TTC549 (cell line): ENCODE results near the gene NOSTRIN.
"Not testable (repeated sequence)": the region's sequence is repeated elsewhere in the genome, so short reads cannot be mapped to it uniquely, and the experiment has no call there.

Experiments used
- FAIRE-seq: peaks from 2 replicates; lab custom pipeline; 2012; peaks lifted over from hg19 to GRCh38; lab: Jason Lieb, UNC

The NOSTRIN gene

GRCh38 chr2:168790226-168790902, 12.1 kb upstream of the NOSTRIN start:
- no peak for FAIRE-seq

DNA sequence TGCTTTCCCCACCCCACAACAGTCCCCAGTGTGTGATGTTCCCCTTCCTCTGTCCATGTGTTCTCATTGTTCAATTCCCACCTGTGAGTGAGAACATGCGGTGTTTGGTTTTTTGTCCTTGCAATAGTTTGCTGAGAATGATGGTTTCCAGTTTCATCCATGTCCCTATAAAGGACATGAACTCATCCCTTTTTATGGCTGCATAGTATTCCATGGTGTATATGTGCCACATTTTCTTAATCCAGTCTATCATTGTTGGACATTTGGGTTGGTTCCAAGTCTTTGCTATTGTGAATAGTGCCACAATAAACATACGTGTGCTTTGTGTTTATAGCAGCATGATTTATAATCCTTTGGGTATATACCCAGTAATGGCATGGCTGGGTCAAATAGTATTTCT, 11.3 kb upstream of the NOSTRIN start:
- not testable (repeated sequence) for FAIRE-seq

DNA sequence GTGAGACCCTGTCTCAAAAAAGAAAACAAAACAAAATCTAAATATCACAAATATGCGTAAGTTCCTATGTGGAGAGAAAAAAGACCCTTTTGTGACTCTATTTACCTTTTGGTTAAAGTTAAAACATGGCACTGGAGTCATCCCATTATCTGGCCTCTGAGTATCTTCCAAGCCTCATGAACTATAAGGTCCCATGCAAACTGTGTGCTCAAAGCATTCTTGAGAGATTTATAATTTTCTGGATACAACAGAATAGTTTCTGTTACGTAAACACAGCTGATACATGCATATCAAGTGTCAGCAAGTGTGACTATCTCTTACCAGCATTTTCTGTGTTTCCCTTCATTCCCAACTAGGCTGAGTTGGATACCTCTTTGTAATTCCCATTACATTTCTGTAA, 8.8 kb upstream of the NOSTRIN start:
- no peak for FAIRE-seq

- FAIRE-seq, result no peak
Observed at GRCh38 chr2:168794968-168795367, 7.5 kb upstream of the NOSTRIN start.

GRCh38 chr2:168796090-168796577, 6.3 kb upstream of the NOSTRIN start:
- FAIRE-seq, result no peak

DNA sequence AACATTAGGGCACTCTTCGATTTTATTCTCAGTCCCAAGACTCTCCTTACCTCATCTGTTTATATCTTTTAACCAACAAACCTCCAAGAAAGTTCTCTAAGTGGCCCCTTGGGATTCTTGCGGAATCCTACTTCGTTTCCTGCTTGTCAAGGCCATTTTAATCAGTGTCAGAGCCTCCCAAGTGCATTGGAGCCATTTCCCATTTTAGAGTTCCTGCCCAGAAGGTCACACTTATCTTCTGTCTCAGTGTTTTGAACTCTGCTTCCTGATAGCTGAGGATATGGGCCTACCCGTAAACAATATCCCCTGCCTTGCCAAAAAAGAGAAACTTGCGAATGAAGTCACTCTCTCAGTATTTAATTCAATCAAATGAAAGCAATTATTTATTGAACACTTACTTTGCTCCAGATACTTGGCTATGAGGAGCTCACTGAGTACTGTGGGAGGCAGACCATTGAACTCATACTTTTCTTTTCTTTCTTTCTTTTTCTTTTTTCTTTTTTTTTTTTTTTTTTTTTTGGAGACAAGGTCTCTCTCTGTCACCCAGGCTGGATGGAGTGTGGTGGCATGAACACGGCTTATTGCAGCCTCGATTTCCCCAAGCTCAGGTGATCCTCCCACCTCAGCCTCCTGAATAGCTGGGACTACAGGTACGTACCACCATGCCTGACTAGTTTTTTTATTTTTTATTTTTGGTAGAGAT, 5.7 kb upstream of the NOSTRIN start:
- FAIRE-seq, result no peak

- FAIRE-seq, result no peak
Observed at GRCh38 chr2:168797286-168797655, 5.2 kb upstream of the NOSTRIN start.

- FAIRE-seq, result no peak
Observed at GRCh38 chr2:168798076-168798887, 4.2 kb upstream of the NOSTRIN start.

GRCh38 chr2:168798888-168799410, 3.5 kb upstream of the NOSTRIN start:
- FAIRE-seq, result no peak

- FAIRE-seq, result no peak
Observed at GRCh38 chr2:168801471-168801870, 966 bp upstream of the NOSTRIN start.

GRCh38 chr2:168802859-168803725, 655 bp downstream of the NOSTRIN start:
- no peak for FAIRE-seq

- no peak for FAIRE-seq
Observed at GRCh38 chr2:168804214-168804613, 1.8 kb downstream of the NOSTRIN start.

GRCh38 chr2:168805615-168806014, 3.2 kb downstream of the NOSTRIN start:
- no peak for FAIRE-seq

- peak; percentile 41 for FAIRE-seq
Observed at GRCh38 chr2:168809537-168809936, 7.1 kb downstream of the NOSTRIN start.

DNA sequence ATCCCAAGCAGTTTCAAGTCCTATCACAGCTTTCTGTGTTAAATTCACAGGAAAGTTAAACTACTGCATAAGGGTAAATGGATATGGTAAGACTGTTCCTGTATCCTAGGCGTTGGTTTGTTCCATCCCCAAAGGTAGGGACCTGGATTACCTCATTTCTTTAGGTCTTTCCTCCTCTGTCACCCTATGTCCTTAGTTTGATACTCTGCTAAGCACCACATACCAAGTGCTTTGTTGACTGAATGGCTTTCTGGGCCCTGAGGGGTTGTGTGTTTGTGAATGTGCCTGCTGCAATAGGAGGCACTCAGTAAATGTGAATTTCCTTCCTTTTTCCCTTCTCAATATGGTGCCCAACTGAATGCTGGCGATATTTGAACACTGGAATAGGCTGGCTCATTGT, 7.8 kb downstream of the NOSTRIN start:
- FAIRE-seq, result no peak

GRCh38 chr2:168811696-168812095, 9.3 kb downstream of the NOSTRIN start:
- FAIRE-seq, result no peak

DNA sequence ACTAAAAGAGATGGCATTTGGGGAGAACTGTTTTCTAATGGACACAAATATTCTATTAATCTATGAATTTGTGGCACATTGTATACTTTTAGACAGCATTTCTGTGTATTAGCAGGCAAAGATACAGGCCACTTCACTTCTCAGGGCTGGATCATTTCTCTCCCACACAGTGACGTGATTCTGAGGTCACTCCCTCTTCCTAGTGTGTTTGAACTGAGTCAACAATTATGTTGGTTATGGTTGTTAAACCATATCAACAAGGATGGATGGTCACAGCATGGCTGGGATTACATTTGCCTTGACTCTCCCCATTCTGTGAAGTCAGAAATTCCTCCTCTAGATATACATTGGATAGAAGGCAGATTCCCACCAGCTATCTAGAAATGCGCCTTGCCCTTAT, 11.6 kb downstream of the NOSTRIN start:
- no peak for FAIRE-seq

DNA sequence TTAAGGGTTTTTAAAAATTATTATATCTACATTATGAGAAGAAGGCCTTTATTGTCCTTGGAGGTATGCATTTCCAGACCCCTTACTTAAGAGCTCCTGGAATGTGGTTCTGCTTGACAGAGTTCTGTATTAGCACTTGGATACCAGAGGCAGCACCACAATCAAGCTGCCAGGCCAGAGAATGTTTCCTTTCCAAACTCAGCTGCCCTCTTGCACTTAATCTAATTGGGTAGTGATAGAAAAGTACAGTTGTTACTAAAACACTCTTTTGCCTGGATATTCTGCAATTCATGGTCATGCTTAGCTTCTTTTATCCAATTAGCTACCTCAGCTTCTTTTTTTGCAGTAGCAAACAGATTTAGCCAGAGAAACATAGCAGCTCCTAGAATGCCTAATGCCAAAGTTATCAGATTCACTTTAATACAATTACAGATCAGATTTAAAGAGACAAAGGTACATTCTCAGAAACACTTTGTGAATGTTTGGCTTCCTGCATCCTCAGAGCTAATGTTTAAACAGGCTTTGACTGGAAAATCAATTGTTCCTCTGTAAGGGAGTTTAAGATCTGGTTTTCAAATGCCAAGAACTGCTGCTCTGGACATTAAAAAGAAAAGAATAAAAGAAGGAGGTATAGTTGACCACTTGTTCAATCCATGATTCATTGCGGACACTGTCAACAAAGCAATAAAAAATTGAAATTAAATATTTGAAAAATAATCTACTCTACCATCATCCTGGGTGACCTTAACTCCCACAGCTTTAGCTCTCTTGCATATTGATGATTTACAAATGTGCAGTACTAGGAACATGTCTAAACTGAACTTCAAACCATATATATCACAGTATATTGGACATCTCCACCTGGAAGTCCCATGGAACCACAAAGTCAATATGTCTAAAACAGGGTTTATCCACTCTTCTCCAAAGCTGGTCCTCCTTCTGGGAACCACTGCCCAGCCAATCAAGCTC, 12.8 kb downstream of the NOSTRIN start:
- no peak for FAIRE-seq

DNA sequence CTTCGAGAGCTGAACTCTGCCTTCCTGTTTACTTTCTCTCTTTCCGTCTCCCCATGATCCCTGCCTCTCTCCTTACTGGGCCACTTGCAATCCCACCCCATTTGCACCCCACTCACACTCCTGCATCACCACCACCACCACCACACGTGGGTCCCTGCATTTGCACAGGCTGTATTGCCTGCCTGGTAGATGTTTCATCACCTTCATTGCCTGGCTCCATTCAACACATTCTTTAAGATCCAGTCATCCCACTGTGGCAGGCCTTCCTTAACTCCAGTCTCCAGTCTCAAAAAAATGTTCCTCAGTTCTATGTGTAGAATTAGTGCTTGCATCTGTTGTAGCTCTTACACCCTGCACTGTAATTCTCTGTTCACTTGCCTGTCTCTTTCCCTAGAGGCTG, 13.9 kb downstream of the NOSTRIN start:
- FAIRE-seq, result no peak

GRCh38 chr2:168819050-168819715, 16.7 kb downstream of the NOSTRIN start:
- no peak for FAIRE-seq
